Activated CD8-positive, alpha-beta T cell treated with anti-CD3 and anti-CD28 coated beads for 36 hours (primary cell): ENCODE results near the gene GAREM1. TPM values are rescaled to one million over a fixed set of nuclear protein-coding genes. Genes with fewer than 3 reads are reported as not detected.

Experiments
- ATAC-seq: fragments of 200-7000 bp; cut with Tn5 transposase; one replicate; pipeline ENCODE4 v1.10.0; 2021; ENCODE audit warnings: mild to moderate bottlenecking, moderate library complexity
- CTCF ChIA-PET: fragments of 350-600 bp; sonication (Branson Sonifier 250); formaldehyde crosslinking; loops from one replicate; lab custom pipeline; 2021; ENCODE audit warnings: antibody characterized with exemption; lab: Charles Lee
- POLR2A ChIA-PET: fragments of 350-600 bp; sonication (Branson Sonifier 250); formaldehyde crosslinking; loops from one replicate; lab custom pipeline; 2021; ENCODE audit warnings: antibody characterized with exemption; lab: Charles Lee
- DNase-seq: peaks from one replicate; pipeline ENCODE4 v3.0.0-alpha.2; 2020
- H3K27ac Mint-ChIP-seq: one replicate; pipeline ENCODE4 v1.8.0; 2021; ENCODE audit warnings: mild to moderate bottlenecking, mixed read lengths
- H3K27me3 Mint-ChIP-seq: one replicate; pipeline ENCODE4 v1.8.0; 2021; ENCODE audit warnings: mixed read lengths
- H3K36me3 Mint-ChIP-seq: one replicate; pipeline ENCODE4 v1.8.0; 2021; ENCODE audit warnings: low read depth, mixed read lengths
- H3K4me1 Mint-ChIP-seq: one replicate; pipeline ENCODE4 v1.8.0; 2021; ENCODE audit warnings: low read depth, mixed read lengths
- H3K4me3 Mint-ChIP-seq: one replicate; pipeline ENCODE4 v1.8.0; 2021; ENCODE audit warnings: mild to moderate bottlenecking, moderate library complexity, mixed read lengths
- H3K9me3 Mint-ChIP-seq: one replicate; pipeline ENCODE4 v1.8.0; 2021; ENCODE audit warnings: mixed read lengths
- CTCF ChIP-seq: fragments of 200-600 bp; IDR thresholded peaks from one replicate; pipeline ENCODE4 v1.8.0; 2022; ENCODE audit warnings: antibody characterized with exemption, mild to moderate bottlenecking
- intact Hi-C: fragments of 100-400 bp; cut with micrococcal nuclease; formaldehyde crosslinking; loops from one replicate; pipeline ENCODE4 v1.10.0; 2022
- total RNA-seq, 2 experiments: library from RNA; stranded (reverse); gene quantifications; one replicate each; pipeline ENCODE4 v1.2.3, GENCODE V29; 2021

The GAREM1 gene
- total RNA-seq, 2 experiments from 2014 or later = not detected

GRCh38 chr18:32368991-32369390 lies 101.7 kb downstream of the GAREM1 start:
- ATAC-seq (no peak), DNase-seq (no peak)
- no peak overlapping the region for H3K27ac Mint-ChIP-seq
- no peaks in the 10 kb centered on the region for H3K9me3 Mint-ChIP-seq
- no peak overlapping the region for H3K4me3 Mint-ChIP-seq
- TF ChIP-seq CTCF = no peak
- ChIA-PET CTCF (no interaction called here), POLR2A (no interaction called here)
- H3K4me1 Mint-ChIP-seq = no peaks in the 10 kb centered on the region
- intact Hi-C loops = loop anchor here (10.0 kb wide), 1 partner anchor 46 kb away; no protein-coding TSS in a partner anchor
- no peaks in the 10 kb centered on the region for H3K36me3 Mint-ChIP-seq
- peaks cover 8% of the 10 kb centered on the region for H3K27me3 Mint-ChIP-seq

GRCh38 chr18:32368170-32368569 lies 102.5 kb downstream of the GAREM1 start:
- H3K4me1 Mint-ChIP-seq = no peaks in the 10 kb centered on the region
- intact Hi-C loops = loop anchor here (10.0 kb wide), 1 partner anchor 47 kb away; no protein-coding TSS in a partner anchor
- TF ChIP-seq CTCF = no peak
- H3K27ac Mint-ChIP-seq = no peak overlapping the region
- ATAC-seq (no peak), DNase-seq (no peak)
- ChIA-PET CTCF (interaction anchor here (0.7 kb wide), 1 partner anchor 27 kb away, joined by 3 read pairs; no protein-coding TSS in a partner anchor), POLR2A (interaction anchor here (0.6 kb wide), 1 partner anchor 468 kb away, joined by 3 read pairs; no protein-coding TSS in a partner anchor)
- H3K9me3 Mint-ChIP-seq = no peaks in the 10 kb centered on the region
- H3K4me3 Mint-ChIP-seq = no peak overlapping the region
- H3K36me3 Mint-ChIP-seq = no peaks in the 10 kb centered on the region
- peaks cover 8% of the 10 kb centered on the region for H3K27me3 Mint-ChIP-seq

- H3K4me3 Mint-ChIP-seq = no peak overlapping the region
- no peaks in the 10 kb centered on the region for H3K36me3 Mint-ChIP-seq
- no peak for DNase-seq
- peaks cover 12% of the 10 kb centered on the region for H3K27me3 Mint-ChIP-seq
- POLR2A ChIA-PET = no interaction called here
- intact Hi-C loops = loop anchor here (10.0 kb wide), 1 partner anchor 48 kb away; no protein-coding TSS in a partner anchor
- CTCF ChIA-PET = no interaction called here
- H3K9me3 Mint-ChIP-seq = no peaks in the 10 kb centered on the region
- TF ChIP-seq CTCF = no peak
- ATAC-seq = no peak
- H3K27ac Mint-ChIP-seq = no peak overlapping the region
- no peaks in the 10 kb centered on the region for H3K4me1 Mint-ChIP-seq
These were observed 103.8 kb downstream of the GAREM1 start for GRCh38 chr18:32366586-32367538.

- DNase-seq = no peak
- TF ChIP-seq CTCF = no peak
- Mint-ChIP-seq H3K4me3 (no peak overlapping the region), H3K27me3 (peaks cover 11% of the 10 kb centered on the region), H3K4me1 (no peaks in the 10 kb centered on the region), H3K27ac (no peak overlapping the region), H3K9me3 (no peaks in the 10 kb centered on the region), H3K36me3 (no peaks in the 10 kb centered on the region)
- CTCF ChIA-PET = no interaction called here
- ATAC-seq = no peak
- intact Hi-C loops = loop anchor here (10.0 kb wide), 1 partner anchor 52 kb away; no protein-coding TSS in a partner anchor
- POLR2A ChIA-PET = no interaction called here
These were observed 108.2 kb downstream of the GAREM1 start for GRCh38 chr18:32362484-32362883.
